Prostate gland (tissue), 2 donors: ENCODE measurements around the gene ZBTB2.

Experiments used
- CTCF ChIP-seq, 4 experiments: fragments of 200-600 bp in 2 of 4; fragments of 450-650 bp in 2 of 4; sonication (generic) in 2 of 4; IDR thresholded peaks; 1 replicate in 3 of 4; 2 replicates in 1 of 4; pipeline ENCODE4 v1.5.1; 2016 to 2019; ENCODE audit warnings: antibody characterized with exemption in 4 of 4, mild to moderate bottlenecking in 2 of 4, moderate library complexity in 2 of 4
- POLR2A ChIP-seq: fragments of 450-650 bp; IDR thresholded peaks from one replicate; pipeline ENCODE4 v1.6.1; 2016; ENCODE audit warnings: antibody characterized with exemption, mild to moderate bottlenecking
- POLR2AphosphoS5 ChIP-seq: sonication (generic); formaldehyde crosslinking; IDR thresholded peaks from one replicate; pipeline ENCODE4 v1.6.1; 2017; ENCODE audit warnings: antibody characterized with exemption

GRCh38 chr6:151379933-151380847, 11.2 kb downstream of the ZBTB2 start:
- TF ChIP-seq CTCF (IDR thresholded peaks at IDR 0.05): no peak
- no peak for TF ChIP-seq POLR2A
- no peak for TF ChIP-seq POLR2AphosphoS5
